HG02588 (cell line): ENCODE measurements around the gene TMEM54.

ENCODE experiments used
- ATAC-seq: cut with Tn5 transposase; IDR thresholded peaks from one replicate; pipeline ENCODE4 v1.9.1; 2021; ENCODE audit warnings: mild to moderate bottlenecking, moderate library complexity; ENCODE audit not compliant: unreplicated experiment

The TMEM54 gene

GRCh38 chr1:32900956-32901822 lies at the start of gene TMEM54:
TMEM54 (minus strand) TSS chr1:32901389; CDS start chr1:32901238, 151 bp downstream.
- no peak for ATAC-seq

- ATAC-seq, result no peak
Observed at GRCh38 chr1:32949519-32949918, 48.3 kb upstream of the TMEM54 start.

- ATAC-seq, result no peak
Observed at GRCh38 chr1:32948905-32949304, 47.7 kb upstream of the TMEM54 start.

- ATAC-seq, result no peak
Observed at GRCh38 chr1:32948390-32948722, 47.2 kb upstream of the TMEM54 start.

- no peak for ATAC-seq
Observed at GRCh38 chr1:32947669-32948389, 46.6 kb upstream of the TMEM54 start.

- ATAC-seq, result no peak
Observed at GRCh38 chr1:32946413-32946812, 45.2 kb upstream of the TMEM54 start.

GRCh38 chr1:32944180-32944579 lies 43.0 kb upstream of the TMEM54 start:
- ATAC-seq, result no peak

GRCh38 chr1:32939655-32940371 lies 38.6 kb upstream of the TMEM54 start:
- no peak for ATAC-seq

GRCh38 chr1:32937061-32937460 lies 35.9 kb upstream of the TMEM54 start:
- no peak for ATAC-seq

GRCh38 chr1:32934535-32934934 lies 33.3 kb upstream of the TMEM54 start:
- no peak for ATAC-seq

GRCh38 chr1:32933742-32934322 lies 32.6 kb upstream of the TMEM54 start:
- ATAC-seq, result no peak

GRCh38 chr1:32931760-32932159 lies 30.6 kb upstream of the TMEM54 start:
- no peak for ATAC-seq

GRCh38 chr1:32929366-32929765 lies 28.2 kb upstream of the TMEM54 start:
- no peak for ATAC-seq

GRCh38 chr1:32928715-32929114 lies 27.5 kb upstream of the TMEM54 start:
- ATAC-seq, result no peak

- no peak for ATAC-seq
Observed at GRCh38 chr1:32928285-32928684, 27.1 kb upstream of the TMEM54 start.

GRCh38 chr1:32927441-32927840 lies 26.3 kb upstream of the TMEM54 start:
- no peak for ATAC-seq

GRCh38 chr1:32926562-32926961 lies 25.4 kb upstream of the TMEM54 start:
- ATAC-seq, result no peak

- ATAC-seq, result no peak
Observed at GRCh38 chr1:32925403-32926162, 24.4 kb upstream of the TMEM54 start.

GRCh38 chr1:32924881-32925344 lies 23.7 kb upstream of the TMEM54 start:
- no peak for ATAC-seq

GRCh38 chr1:32920833-32921232 lies 19.6 kb upstream of the TMEM54 start:
- ATAC-seq, result no peak
